SK-N-SH (cell line): ENCODE results near the gene PCDHA11. TPM values are rescaled to one million over a fixed set of nuclear protein-coding genes. Genes with fewer than 3 reads are reported as not detected.

Source experiments
- RAD21 ChIP-seq: IDR thresholded peaks from 2 replicates; pipeline ENCODE4 v1.6.1; 2012; ENCODE audit warnings: mild to moderate bottlenecking, low read length
- USF1 ChIP-seq: IDR thresholded peaks from 2 replicates; pipeline ENCODE4 v1.4.0; 2012; ENCODE audit warnings: low read depth, borderline replicate concordance
- YY1 ChIP-seq: IDR thresholded peaks from 2 replicates; pipeline ENCODE4 v1.4.0; 2012; ENCODE audit warnings: low read depth, mild to moderate bottlenecking
- polyA plus RNA-seq, 3 experiments: library from polyadenylated mRNA; depleted of rRNA; stranded (reverse); fragments of >200 nt; gene quantifications; 2 replicates each; pipeline ENCODE4 v1.2.3, GENCODE V29; 2012

Gene PCDHA11
- polyA plus RNA-seq, 1 of the 3 experiments (the other 2 are of a cell fraction): not detected

GRCh38 chr5:140916325-140916724 is 47.6 kb downstream of the PCDHA11 start (continued):
- no peak for TF ChIP-seq USF1
- no peak for TF ChIP-seq YY1
- TF ChIP-seq RAD21: no peak
- TF ChIP-seq, all 33 proteins: peak for 0

Other genes starting within 250 kb of the PCDHA11 start
- 0.12 and 0.19 TPM in 2 replicates for gene CD14, start 235.8 kb upstream of the PCDHA11 start, polyA plus RNA-seq (2012; rRNA removed)
- 27.7 and 31.7 TPM in 2 replicates for gene TMCO6, start 229.5 kb upstream of the PCDHA11 start, polyA plus RNA-seq (2012; rRNA removed)
- gene NDUFA2, start 221.3 kb upstream of the PCDHA11 start, polyA plus RNA-seq (2012; rRNA removed): 202 and 211 TPM in 2 replicates
- gene IK, start 221.1 kb upstream of the PCDHA11 start, polyA plus RNA-seq (2012; rRNA removed): 105 and 113 TPM in 2 replicates
- 28.3 and 32.7 TPM in 2 replicates for gene WDR55, start 204.1 kb upstream of the PCDHA11 start, polyA plus RNA-seq (2012; rRNA removed)
- gene DND1, start 195.4 kb upstream of the PCDHA11 start, polyA plus RNA-seq (2012; rRNA removed): 1.2 and 2.1 TPM in 2 replicates
- gene HARS1, start 177.6 kb upstream of the PCDHA11 start, polyA plus RNA-seq (2012; rRNA removed): 124 and 135 TPM in 2 replicates
- 40.8 and 54.5 TPM in 2 replicates for gene HARS2, start 177.5 kb upstream of the PCDHA11 start, polyA plus RNA-seq (2012; rRNA removed)
- gene ZMAT2, start 168.5 kb upstream of the PCDHA11 start, polyA plus RNA-seq (2012; rRNA removed): 30.9 and 42.2 TPM in 2 replicates
- 0.16 and 0.21 TPM in 2 replicates for gene PCDHA1, start 82.8 kb upstream of the PCDHA11 start, polyA plus RNA-seq (2012; rRNA removed)
- not detected in 2 replicates for gene PCDHA2, start 74.1 kb upstream of the PCDHA11 start, polyA plus RNA-seq (2012; rRNA removed)
- gene PCDHA3, start 67.9 kb upstream of the PCDHA11 start, polyA plus RNA-seq (2012; rRNA removed): 0.02 TPM in 1 of 2 replicates, not detected in the other
- gene PCDHA4, start 61.9 kb upstream of the PCDHA11 start, polyA plus RNA-seq (2012; rRNA removed): 1.2 and 1.4 TPM in 2 replicates
- 0.02 TPM in 2 replicates for gene PCDHA5, start 47.3 kb upstream of the PCDHA11 start, polyA plus RNA-seq (2012; rRNA removed)
- gene PCDHA6, start 41.0 kb upstream of the PCDHA11 start, polyA plus RNA-seq (2012; rRNA removed): 0.02 and 0.03 TPM in 2 replicates
- 0.15 and 0.16 TPM in 2 replicates for gene PCDHA7, start 34.7 kb upstream of the PCDHA11 start, polyA plus RNA-seq (2012; rRNA removed)
- 0.54 and 0.63 TPM in 2 replicates for gene PCDHA8, start 27.8 kb upstream of the PCDHA11 start, polyA plus RNA-seq (2012; rRNA removed)
- gene PCDHA9, start 20.6 kb upstream of the PCDHA11 start, polyA plus RNA-seq (2012; rRNA removed): 0.02 TPM in 2 replicates
- 0.02 TPM in 2 replicates for gene PCDHA10, start 13.1 kb upstream of the PCDHA11 start, polyA plus RNA-seq (2012; rRNA removed)
- gene PCDHA12, start 6.4 kb downstream of the PCDHA11 start, polyA plus RNA-seq (2012; rRNA removed): 0.54 and 0.70 TPM in 2 replicates
- not detected in 2 replicates for gene PCDHA13, start 13.2 kb downstream of the PCDHA11 start, polyA plus RNA-seq (2012; rRNA removed)
- 0.08 and 0.21 TPM in 2 replicates for gene PCDHAC1, start 57.3 kb downstream of the PCDHA11 start, polyA plus RNA-seq (2012; rRNA removed)
- 0.39 and 0.76 TPM in 2 replicates for gene PCDHAC2, start 97.5 kb downstream of the PCDHA11 start, polyA plus RNA-seq (2012; rRNA removed)
- gene PCDHB1, start 182.4 kb downstream of the PCDHA11 start, polyA plus RNA-seq (2012; rRNA removed): not detected in 2 replicates
- gene PCDHB2, start 225.7 kb downstream of the PCDHA11 start, polyA plus RNA-seq (2012; rRNA removed): 1.6 and 1.8 TPM in 2 replicates
- gene PCDHB3, start 231.5 kb downstream of the PCDHA11 start, polyA plus RNA-seq (2012; rRNA removed): 1.7 and 2.2 TPM in 2 replicates